Kidney epithelial cell (primary cell): ENCODE results near the gene KATNAL1. TPM values are rescaled to one million over a fixed set of nuclear protein-coding genes. Genes with fewer than 3 reads are reported as not detected.

Source experiments
- DNase-seq: peaks from one replicate; pipeline ENCODE4 v3.0.0-alpha.2; 2010; ENCODE audit warnings: low read depth
- H3K27me3 ChIP-seq: 2 replicates; pipeline ENCODE4 v1.6.0; 2011; ENCODE audit warnings: low read length; ENCODE audit not compliant: control insufficient read depth, insufficient read depth
- H3K36me3 ChIP-seq: 2 replicates; pipeline ENCODE4 v1.5.1; 2011; ENCODE audit warnings: low read length; ENCODE audit not compliant: control insufficient read depth, insufficient read depth
- H3K4me3 ChIP-seq: 2 replicates; pipeline ENCODE4 v1.5.1; 2011; ENCODE audit warnings: low read depth, mild to moderate bottlenecking, control low read depth, low read length
- CTCF ChIP-seq: IDR thresholded peaks from 2 replicates; pipeline ENCODE4 v1.5.1; 2011; ENCODE audit warnings: mild to moderate bottlenecking, moderate library complexity, low read length, control low read depth, inconsistent platforms; ENCODE audit not compliant: insufficient read depth, poor library complexity, severe bottlenecking
- total RNA-seq: library from RNA; depleted of rRNA; stranded (reverse); fragments of >200 nt; gene quantifications from 2 replicates; pipeline ENCODE4 v1.2.3, GENCODE V29; 2015

KATNAL1 gene
- total RNA-seq, 1 donor from 2014 or later = 13.3 TPM

- TF ChIP-seq CTCF = no peak
These were observed 147.9 kb downstream of the KATNAL1 start for GRCh38 chr13:30159446-30159839.

GRCh38 chr13:30158774-30159445 is 148.4 kb downstream of the KATNAL1 start:
- peak; percentile 31 for TF ChIP-seq CTCF
- Histone ChIP-seq H3K36me3 (no peaks in the 10 kb centered on the region), H3K4me3 (no peak overlapping the region), H3K27me3 (peaks cover 8% of the 10 kb centered on the region)
- DNase-seq = no peak

More at GRCh38 chr13:30159446-30159839, 147.9 kb downstream of the KATNAL1 start:
- Histone ChIP-seq H3K27me3 (peaks cover 5% of the 10 kb centered on the region), H3K4me3 (no peak overlapping the region), H3K36me3 (no peaks in the 10 kb centered on the region)
- DNase-seq = peak; percentile 68

- no peak for DNase-seq
- Histone ChIP-seq H3K36me3 (no peaks in the 10 kb centered on the region), H3K4me3 (no peak overlapping the region), H3K27me3 (peaks cover 12% of the 10 kb centered on the region)
- no peak for TF ChIP-seq CTCF
These were observed 149.7 kb downstream of the KATNAL1 start for GRCh38 chr13:30157616-30157993.

GRCh38 chr13:30156826-30157615 is 150.3 kb downstream of the KATNAL1 start:
- TF ChIP-seq CTCF = no peak
- no peak overlapping the region for H3K4me3 ChIP-seq
- H3K27me3 ChIP-seq = peaks cover 12% of the 10 kb centered on the region
- H3K36me3 ChIP-seq = no peaks in the 10 kb centered on the region
- no peak for DNase-seq

GRCh38 chr13:30156270-30156669 is 151.1 kb downstream of the KATNAL1 start:
- Histone ChIP-seq H3K36me3 (no peaks in the 10 kb centered on the region), H3K27me3 (peaks cover 12% of the 10 kb centered on the region), H3K4me3 (no peak overlapping the region)
- no peak for TF ChIP-seq CTCF
- DNase-seq = no peak

- Histone ChIP-seq H3K27me3 (peaks cover 12% of the 10 kb centered on the region), H3K36me3 (no peaks in the 10 kb centered on the region), H3K4me3 (no peak overlapping the region)
- DNase-seq = no peak
- TF ChIP-seq CTCF = no peak
These were observed 152.4 kb downstream of the KATNAL1 start for GRCh38 chr13:30154931-30155330.
